Measurements from ENCODE around the gene SYT1.

GRCh38 chr12:79012636-79013035 is 148.1 kb downstream of the SYT1 start:
- TF ChIP-seq EP300 (IDR thresholded peaks at IDR 0.05) (no peak), POLR2A (IDR thresholded peaks at IDR 0.05) (no peak)
- TF ChIP-seq, protein P1, sequence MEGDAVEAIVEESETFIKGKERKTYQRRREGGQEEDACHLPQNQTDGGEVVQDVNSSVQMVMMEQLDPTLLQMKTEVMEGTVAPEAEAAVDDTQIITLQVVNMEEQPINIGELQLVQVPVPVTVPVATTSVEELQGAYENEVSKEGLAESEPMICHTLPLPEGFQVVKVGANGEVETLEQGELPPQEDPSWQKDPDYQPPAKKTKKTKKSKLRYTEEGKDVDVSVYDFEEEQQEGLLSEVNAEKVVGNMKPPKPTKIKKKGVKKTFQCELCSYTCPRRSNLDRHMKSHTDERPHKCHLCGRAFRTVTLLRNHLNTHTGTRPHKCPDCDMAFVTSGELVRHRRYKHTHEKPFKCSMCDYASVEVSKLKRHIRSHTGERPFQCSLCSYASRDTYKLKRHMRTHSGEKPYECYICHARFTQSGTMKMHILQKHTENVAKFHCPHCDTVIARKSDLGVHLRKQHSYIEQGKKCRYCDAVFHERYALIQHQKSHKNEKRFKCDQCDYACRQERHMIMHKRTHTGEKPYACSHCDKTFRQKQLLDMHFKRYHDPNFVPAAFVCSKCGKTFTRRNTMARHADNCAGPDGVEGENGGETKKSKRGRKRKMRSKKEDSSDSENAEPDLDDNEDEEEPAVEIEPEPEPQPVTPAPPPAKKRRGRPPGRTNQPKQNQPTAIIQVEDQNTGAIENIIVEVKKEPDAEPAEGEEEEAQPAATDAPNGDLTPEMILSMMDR (IDR thresholded peaks at IDR 0.05) = no peak
